OCI-LY3 (cell line): Measurements from ENCODE around the gene PYGB.

Source experiments
- CTCF ChIP-seq: fragments of 200-600, 300-600 bp; sonication (generic); IDR thresholded peaks from 2 replicates; pipeline ENCODE4 v1.5.1; 2014; ENCODE audit warnings: antibody characterized with exemption, low read length, low read depth
- EZH2phosphoT487 ChIP-seq: fragments of 200-600 bp; shearing (Covaris generic); IDR thresholded peaks from 2 replicates; pipeline ENCODE4 v1.6.1; 2018; ENCODE audit warnings: antibody characterized with exemption, mixed run types, low read depth

GRCh38 chr20:25287631-25288290 lies 39.9 kb downstream of the PYGB start:
- TF ChIP-seq EZH2phosphoT487 (no peak), CTCF (no peak)
